ENCODE results near the gene FASTKD2. TPM values are rescaled to one million over a fixed set of nuclear protein-coding genes. Genes with fewer than 3 reads are reported as not detected.

The FASTKD2 gene
- total and polyA plus RNA-seq, 8 donors: 21.8 to 41.9 (median 36.1) TPM

DNA sequence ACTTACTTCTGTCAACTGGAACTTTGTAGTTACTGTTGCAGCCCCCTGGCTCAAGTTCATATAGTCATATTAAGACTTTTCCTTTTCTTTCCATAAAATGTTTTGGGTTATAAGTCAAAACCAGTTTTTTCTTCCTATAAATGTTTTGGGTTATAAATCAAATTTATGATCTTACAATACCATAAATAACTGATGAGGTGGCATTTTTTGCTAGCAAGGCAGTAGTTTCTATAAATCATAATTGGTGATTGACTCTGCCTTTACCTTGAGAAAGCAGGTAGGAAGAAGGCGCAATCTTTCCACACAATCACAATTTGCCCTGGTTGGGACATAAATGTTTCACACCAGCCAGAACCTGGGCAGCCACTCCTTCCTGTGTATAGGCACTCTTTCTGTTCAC is 42.1 kb upstream of the FASTKD2 start:
- no peaks in the 10 kb centered on the region for H3K4me1 ChIP-seq
- DNase-seq (no peak), ATAC-seq (no peak)
- TF ChIP-seq, protein P1, sequence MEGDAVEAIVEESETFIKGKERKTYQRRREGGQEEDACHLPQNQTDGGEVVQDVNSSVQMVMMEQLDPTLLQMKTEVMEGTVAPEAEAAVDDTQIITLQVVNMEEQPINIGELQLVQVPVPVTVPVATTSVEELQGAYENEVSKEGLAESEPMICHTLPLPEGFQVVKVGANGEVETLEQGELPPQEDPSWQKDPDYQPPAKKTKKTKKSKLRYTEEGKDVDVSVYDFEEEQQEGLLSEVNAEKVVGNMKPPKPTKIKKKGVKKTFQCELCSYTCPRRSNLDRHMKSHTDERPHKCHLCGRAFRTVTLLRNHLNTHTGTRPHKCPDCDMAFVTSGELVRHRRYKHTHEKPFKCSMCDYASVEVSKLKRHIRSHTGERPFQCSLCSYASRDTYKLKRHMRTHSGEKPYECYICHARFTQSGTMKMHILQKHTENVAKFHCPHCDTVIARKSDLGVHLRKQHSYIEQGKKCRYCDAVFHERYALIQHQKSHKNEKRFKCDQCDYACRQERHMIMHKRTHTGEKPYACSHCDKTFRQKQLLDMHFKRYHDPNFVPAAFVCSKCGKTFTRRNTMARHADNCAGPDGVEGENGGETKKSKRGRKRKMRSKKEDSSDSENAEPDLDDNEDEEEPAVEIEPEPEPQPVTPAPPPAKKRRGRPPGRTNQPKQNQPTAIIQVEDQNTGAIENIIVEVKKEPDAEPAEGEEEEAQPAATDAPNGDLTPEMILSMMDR (IDR thresholded peaks at IDR 0.05): no peak
- intact Hi-C loops (cut with DNase I): no loop called here
- no peaks in the 10 kb centered on the region for H3K36me3 ChIP-seq
- no peaks in the 10 kb centered on the region for H3K9me3 ChIP-seq
- H3K27me3 ChIP-seq: no peaks in the 10 kb centered on the region
- no peak overlapping the region for H3K4me3 ChIP-seq
- no peak overlapping the region for H3K27ac ChIP-seq

DNA sequence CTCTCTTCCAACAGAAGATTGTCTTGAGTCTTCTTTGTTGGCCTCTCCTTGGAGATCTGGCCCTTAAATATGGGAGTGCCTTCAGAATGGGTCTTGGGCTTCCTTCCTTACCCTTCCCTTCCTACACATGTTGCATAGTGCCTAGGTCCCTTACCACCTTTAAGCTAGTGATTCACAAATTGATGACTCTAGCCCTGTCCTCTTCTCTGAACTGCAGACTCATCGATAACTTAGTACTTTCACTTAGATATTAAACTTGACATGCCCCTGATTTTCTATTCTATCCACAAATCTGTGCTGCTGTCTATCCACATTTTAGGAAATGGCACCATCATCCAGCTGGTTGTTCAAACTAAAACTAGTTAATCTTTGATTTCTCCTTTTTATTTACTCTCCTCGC is 38.1 kb upstream of the FASTKD2 start:
- Histone ChIP-seq H3K36me3 (no peaks in the 10 kb centered on the region), H3K27ac (no peak overlapping the region), H3K27me3 (no peaks in the 10 kb centered on the region), H3K9me3 (no peaks in the 10 kb centered on the region), H3K4me1 (no peaks in the 10 kb centered on the region), H3K4me3 (no peak overlapping the region)
- TF ChIP-seq, protein P1 (IDR thresholded peaks at IDR 0.05): no peak
- ATAC-seq: no peak
- intact Hi-C loops (cut with DNase I): no loop called here
- no peak for DNase-seq

DNA sequence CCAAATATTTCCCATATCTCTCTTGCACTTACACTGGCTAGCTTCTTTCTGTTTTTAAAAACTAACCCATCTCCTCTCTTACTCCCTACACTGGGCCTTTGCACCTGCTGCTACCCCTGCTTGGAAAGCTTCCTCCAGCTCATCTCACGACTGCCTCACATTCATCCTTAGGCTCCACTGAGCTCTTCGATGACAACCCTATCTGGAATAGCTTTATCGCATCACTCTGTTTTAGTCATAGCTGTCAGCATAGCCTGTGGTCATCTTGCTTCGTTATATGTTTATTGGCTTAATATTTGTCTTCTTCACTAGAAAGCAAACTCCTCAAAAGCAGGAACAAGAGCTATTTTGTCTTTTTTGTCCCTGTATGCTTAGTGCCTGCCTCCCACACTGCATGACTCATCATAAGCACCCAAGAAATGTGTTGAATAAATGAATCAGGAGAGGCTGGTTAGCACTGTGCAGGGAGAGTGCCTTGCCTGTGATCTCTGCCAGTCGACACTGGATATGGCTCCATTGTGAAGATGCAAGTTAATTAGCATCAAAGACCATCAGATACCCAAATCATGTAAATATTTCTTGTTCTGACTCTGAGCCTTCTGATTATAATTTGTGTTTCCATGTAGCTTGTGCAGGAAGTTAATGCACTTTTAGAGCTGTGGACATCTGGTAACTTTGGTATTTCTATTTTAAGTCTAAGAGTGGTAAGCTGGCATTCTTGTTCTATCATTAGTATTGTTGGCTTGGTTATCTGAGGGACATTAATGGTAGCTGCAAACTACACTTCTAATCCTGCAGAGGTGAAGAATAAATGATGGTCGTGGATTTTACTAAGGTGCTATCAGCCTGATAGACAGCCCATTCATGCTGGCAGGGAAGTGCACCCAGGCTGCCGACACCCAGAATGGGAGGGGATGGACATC is 36.9 kb upstream of the FASTKD2 start:
- no peaks in the 10 kb centered on the region for H3K27me3 ChIP-seq
- H3K27ac ChIP-seq: no peak overlapping the region
- no peaks in the 10 kb centered on the region for H3K9me3 ChIP-seq
- DNase-seq: no peak
- no peak overlapping the region for H3K4me3 ChIP-seq
- intact Hi-C loops (cut with DNase I): no loop called here
- ATAC-seq: no peak
- no peaks in the 10 kb centered on the region for H3K4me1 ChIP-seq
- TF ChIP-seq, protein P1 (IDR thresholded peaks at IDR 0.05): no peak
- H3K36me3 ChIP-seq: no peaks in the 10 kb centered on the region

DNA sequence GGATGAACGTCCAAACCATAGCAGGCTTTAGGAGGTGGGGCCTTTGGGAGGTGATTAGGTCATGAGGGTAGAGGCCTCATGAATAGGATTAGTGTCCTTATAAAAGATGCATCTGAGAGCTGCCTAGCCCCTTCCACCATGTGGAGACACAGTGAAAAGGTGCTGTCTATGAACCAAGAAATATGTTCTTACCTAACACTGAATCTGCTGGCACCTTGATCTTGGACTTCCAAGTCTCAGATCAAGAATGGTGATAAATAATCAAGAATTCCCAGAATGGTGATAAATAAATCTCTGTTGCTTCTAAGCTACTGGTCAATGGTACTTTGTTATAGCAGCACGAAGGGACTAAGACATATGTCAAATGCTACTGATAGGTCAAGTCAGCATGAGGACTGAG is 32.1 kb upstream of the FASTKD2 start:
- H3K36me3 ChIP-seq: no peaks in the 10 kb centered on the region
- no peak overlapping the region for H3K27ac ChIP-seq
- no peaks in the 10 kb centered on the region for H3K4me1 ChIP-seq
- no peaks in the 10 kb centered on the region for H3K9me3 ChIP-seq
- H3K27me3 ChIP-seq: no peaks in the 10 kb centered on the region
- intact Hi-C loops (cut with DNase I): no loop called here
- TF ChIP-seq, protein P1 (IDR thresholded peaks at IDR 0.05): no peak
- ATAC-seq: no peak
- DNase-seq: no peak
- no peak overlapping the region for H3K4me3 ChIP-seq

DNA sequence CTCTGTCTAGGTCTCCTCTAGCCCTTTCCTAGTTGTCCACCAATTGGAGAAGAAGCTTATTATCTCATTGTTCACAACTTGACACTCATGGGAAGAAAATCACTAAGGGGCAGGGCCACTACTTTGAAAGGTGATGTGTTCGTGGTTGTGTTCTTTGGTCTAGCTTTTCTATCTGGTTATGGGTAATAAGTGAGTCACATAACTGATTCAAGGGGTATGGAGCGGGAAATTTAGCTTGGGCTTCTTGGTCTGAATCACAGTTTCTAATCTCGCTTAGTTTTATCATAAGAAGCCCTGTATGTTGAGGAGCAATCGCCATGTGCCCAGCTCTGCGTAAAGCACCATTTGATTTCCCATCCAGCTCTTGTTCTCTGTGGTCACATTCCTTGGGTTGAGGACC is 28.5 kb upstream of the FASTKD2 start:
- no peak for DNase-seq
- ATAC-seq: no peak
- TF ChIP-seq, protein P1 (IDR thresholded peaks at IDR 0.05): no peak
- intact Hi-C loops (cut with DNase I): no loop called here
- no peaks in the 10 kb centered on the region for H3K27me3 ChIP-seq
- H3K36me3 ChIP-seq: no peaks in the 10 kb centered on the region
- H3K4me3 ChIP-seq: no peak overlapping the region
- H3K27ac ChIP-seq: no peak overlapping the region
- no peaks in the 10 kb centered on the region for H3K4me1 ChIP-seq
- H3K9me3 ChIP-seq: no peaks in the 10 kb centered on the region
